HTR-8/SVneo (cell line): ENCODE measurements around the gene TFIP11.

ENCODE experiments used
- DNase-seq: peaks from one replicate; pipeline ENCODE4 v3.0.0; 2011; ENCODE audit warnings: low spot score, mixed read lengths; ENCODE audit not compliant: insufficient read length
- FAIRE-seq: peaks from 2 replicates; lab custom pipeline; 2011; peaks lifted over from hg19 to GRCh38; lab: Jason Lieb, UNC

TFIP11 gene

GRCh38 chr22:26512149-26512793, at the start of gene TFIP11:
TFIP11 (minus strand) TSS chr22:26512473; CDS start chr22:26510272, 2,201 bp downstream.
- DNase-seq (peak; percentile 89), FAIRE-seq (peak; percentile 85)

- no peak for FAIRE-seq
These were observed 49.6 kb upstream of the TFIP11 start for GRCh38 chr22:26561756-26562417.

DNA sequence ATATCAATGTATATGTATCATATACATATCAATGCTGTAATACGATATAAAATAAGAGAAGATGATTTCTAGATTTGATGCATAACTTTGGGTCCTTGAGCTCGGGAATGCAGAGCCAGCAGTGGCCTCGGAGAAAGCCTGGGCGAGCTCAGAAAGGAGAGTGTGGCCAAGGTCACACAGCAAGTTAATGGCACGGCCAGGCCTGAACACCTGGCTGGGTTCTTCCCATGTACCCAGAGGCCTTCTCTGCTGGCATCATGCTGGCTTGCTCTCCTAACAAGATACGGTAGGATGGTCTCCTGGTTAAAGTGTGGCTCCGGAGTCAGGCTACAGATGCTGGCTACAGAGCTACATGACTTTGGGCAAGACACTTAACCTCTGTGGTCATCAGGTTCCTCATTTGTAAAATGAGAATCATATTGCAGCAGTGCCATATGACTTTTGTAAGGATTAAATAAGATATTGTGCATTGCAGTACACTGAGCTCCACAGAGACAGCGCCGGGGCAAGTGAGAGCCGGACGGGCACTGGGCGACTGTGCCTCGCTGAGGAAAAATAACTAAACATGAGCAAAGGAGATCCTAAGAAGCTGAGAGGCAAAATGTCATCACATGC, 47.8 kb upstream of the TFIP11 start:
- no peak for DNase-seq
- no peak for FAIRE-seq

More at GRCh38 chr22:26561756-26562417, 49.6 kb upstream of the TFIP11 start:
- no peak for DNase-seq

DNA sequence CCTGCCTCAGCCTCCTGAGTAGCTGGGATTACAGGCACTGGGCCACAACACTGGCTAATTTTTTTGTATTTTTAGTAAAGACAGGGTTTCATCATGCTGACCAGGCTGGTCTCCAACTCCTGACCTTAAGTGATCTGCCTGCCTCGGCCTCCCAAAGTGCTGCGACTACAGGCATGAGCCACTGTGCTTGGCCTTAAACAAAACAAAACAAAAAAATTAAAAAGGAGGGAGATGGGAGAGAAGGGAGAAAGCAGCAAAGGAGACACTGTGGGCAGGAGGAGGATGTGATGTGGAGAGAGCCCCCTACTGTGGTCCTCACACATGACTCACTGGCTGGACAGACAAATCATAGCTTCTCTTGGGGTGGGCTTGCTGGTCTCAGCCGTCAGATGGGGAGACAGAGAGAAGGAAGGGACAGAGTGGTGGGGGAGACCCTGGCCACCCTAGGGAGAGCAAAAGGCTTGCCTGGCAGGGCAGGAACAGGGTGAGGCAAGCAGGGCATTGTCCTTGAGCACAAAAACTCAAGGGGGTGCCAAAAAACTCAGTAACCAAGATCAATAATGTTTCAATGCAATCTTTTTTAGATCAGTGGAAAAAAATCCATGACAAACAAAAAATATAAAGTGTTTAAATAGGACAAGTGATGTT, 46.1 kb upstream of the TFIP11 start:
- no peak for FAIRE-seq

GRCh38 chr22:26556904-26557303, 44.6 kb upstream of the TFIP11 start:
- FAIRE-seq: no peak

More for the DNA sequence above, 46.1 kb upstream of the TFIP11 start:
- no peak for DNase-seq

GRCh38 chr22:26555478-26555877, 43.2 kb upstream of the TFIP11 start:
- DNase-seq (no peak), FAIRE-seq (no peak)

More at GRCh38 chr22:26556904-26557303, 44.6 kb upstream of the TFIP11 start:
- DNase-seq: no peak

GRCh38 chr22:26554956-26555355, 42.7 kb upstream of the TFIP11 start:
- FAIRE-seq: no peak
- DNase-seq: no peak

DNA sequence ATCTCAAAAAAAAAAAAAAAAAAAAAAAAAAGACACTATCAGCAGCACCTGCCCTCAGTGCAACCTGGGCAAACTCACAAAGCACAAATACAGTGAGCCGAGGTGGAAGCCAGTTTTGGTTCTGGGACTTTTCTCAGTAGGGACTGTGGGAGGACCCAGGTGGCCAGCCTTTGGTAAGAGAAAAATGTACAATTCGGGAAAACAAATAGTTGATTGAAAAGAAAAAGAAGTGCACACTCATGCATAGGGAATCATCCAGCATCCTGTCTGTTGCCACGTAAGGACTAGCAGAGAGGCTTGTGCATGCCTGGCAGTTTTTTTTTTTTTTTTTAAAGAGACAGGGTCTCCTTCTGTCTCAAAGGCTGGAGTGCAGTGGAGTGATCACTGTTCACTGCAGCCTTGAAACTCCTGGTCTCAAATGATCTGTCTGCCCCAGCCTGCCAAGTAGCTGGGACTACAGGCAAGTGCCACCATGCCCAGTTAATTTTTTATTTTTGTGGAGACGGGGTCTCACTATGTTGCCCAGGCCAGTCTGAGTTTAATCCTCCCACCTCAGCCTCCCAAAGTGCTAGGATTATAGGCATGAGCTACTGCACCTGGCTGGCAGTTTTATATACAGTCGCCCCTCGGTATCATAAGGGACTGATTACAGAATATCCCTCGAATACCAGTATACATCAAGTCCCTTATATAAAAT, 40.9 kb upstream of the TFIP11 start:
- FAIRE-seq (no peak), DNase-seq (peak; percentile 55)

- no peak for DNase-seq
- no peak for FAIRE-seq
These were observed 40.2 kb upstream of the TFIP11 start for GRCh38 chr22:26552466-26552865.

- DNase-seq: no peak
- no peak for FAIRE-seq
These were observed 39.3 kb upstream of the TFIP11 start for GRCh38 chr22:26551568-26551967.

DNA sequence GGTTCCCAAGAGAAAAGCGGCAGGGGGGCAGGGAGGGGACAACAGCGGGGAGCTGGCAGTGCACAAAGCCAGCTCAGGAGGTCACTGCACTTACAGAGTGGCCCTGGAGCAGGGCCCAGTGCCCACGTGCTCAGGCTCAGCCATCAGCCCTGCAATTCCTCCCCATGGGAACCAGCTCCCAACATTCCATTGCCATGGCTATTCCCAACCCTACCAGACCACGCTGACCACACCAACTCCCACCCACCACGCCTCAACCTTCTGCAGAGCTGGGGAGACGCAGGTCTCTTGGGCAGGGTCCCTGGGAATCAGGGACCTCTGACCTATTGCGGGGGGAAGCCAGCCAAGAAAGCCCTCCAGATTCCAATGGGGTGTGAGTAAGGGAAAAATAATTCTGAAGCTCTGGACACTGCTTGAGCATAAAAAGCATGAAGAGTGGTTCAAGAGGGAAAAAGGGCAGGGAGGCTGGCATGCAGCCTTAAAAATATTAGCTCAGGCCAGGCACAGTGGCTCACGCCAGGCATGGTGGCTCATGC, 38.3 kb upstream of the TFIP11 start:
- no peak for FAIRE-seq
- DNase-seq: peak; percentile 65

GRCh38 chr22:26549902-26550497, 37.7 kb upstream of the TFIP11 start:
- FAIRE-seq (no peak), DNase-seq (no peak)

- DNase-seq (no peak), FAIRE-seq (no peak)
These were observed 36.7 kb upstream of the TFIP11 start for GRCh38 chr22:26548984-26549383.

GRCh38 chr22:26548303-26548702, 36.0 kb upstream of the TFIP11 start:
- DNase-seq (no peak), FAIRE-seq (no peak)

- FAIRE-seq (no peak), DNase-seq (no peak)
These were observed 35.6 kb upstream of the TFIP11 start for GRCh38 chr22:26547837-26548236.

DNA sequence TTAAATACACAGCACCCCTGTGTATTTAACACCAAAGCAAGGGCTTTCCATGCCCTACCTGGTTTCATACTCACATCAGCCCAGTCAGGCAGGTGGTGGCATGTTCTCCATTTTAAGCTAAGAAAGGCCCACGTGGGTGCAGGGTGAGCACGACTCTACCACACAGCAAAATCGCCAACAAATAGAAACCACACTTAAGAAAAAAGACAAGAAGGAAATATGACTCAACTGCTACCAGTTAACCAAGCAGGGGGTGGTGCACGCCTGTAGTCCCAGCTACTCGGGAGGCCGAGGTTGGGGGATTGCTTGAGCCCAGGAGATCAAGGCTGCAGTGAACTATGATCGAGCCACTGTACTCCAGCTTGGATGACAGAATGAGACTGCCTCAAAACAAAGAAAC, 35.2 kb upstream of the TFIP11 start:
- no peak for FAIRE-seq
- DNase-seq: no peak

- FAIRE-seq (no peak), DNase-seq (no peak)
These were observed 34.0 kb upstream of the TFIP11 start for GRCh38 chr22:26546282-26546681.

GRCh38 chr22:26545827-26546226, 33.6 kb upstream of the TFIP11 start:
- FAIRE-seq: no peak
- DNase-seq: no peak

- DNase-seq: no peak
- no peak for FAIRE-seq
These were observed 33.1 kb upstream of the TFIP11 start for GRCh38 chr22:26545385-26545784.

GRCh38 chr22:26544489-26544888, 32.2 kb upstream of the TFIP11 start:
- no peak for FAIRE-seq

More at GRCh38 chr22:26544489-26544888, 32.2 kb upstream of the TFIP11 start:
- no peak for DNase-seq
